ENCODE measurements around the gene PVR. TPM values are rescaled to one million over a fixed set of nuclear protein-coding genes. Genes with fewer than 3 reads are reported as not detected.

Gene PVR
- total RNA-seq, 1 donor from 2014 or later: 26.0 TPM

- Histone ChIP-seq H3K4me1 (no peaks in the 10 kb centered on the region), H3K27ac (no peak within 1 kb of the TSS), H3K4me3 (no peak within 1 kb of the TSS), H3K9me3 (no peaks in the 10 kb centered on the region), H3K27me3 (no peaks in the 10 kb centered on the region), H3K36me3 (no peaks in the 10 kb centered on the region)
- intact Hi-C loops (cut with DNase I): no loop called here
- DNase-seq (ENCODE audit: extremely low spot score in 2 of 2): no peak
- no peak for TF ChIP-seq CTCF (IDR thresholded peaks at IDR 0.05)
- no peak for TF ChIP-seq POLR2AphosphoS5 (IDR thresholded peaks at IDR 0.05; ENCODE audit: insufficient read depth in 1 of 2, low read depth in 1 of 2)
- TF ChIP-seq POLR2A (IDR thresholded peaks at IDR 0.05): no peak
Measured at GRCh38 chr19:44613295-44614178, 30.2 kb upstream of the PVR start, which contains the start of gene IGSF23. TSS of gene IGSF23 (plus strand) at chr19:44613563. CDS start at chr19:44613646, 83 bp downstream.

GRCh38 chr19:44614313-44614712, 29.4 kb upstream of the PVR start:
- H3K4me1 ChIP-seq: no peaks in the 10 kb centered on the region
- no peaks in the 10 kb centered on the region for H3K27me3 ChIP-seq
- no peak overlapping the region for H3K27ac ChIP-seq
- intact Hi-C loops (cut with DNase I): no loop called here
- no peak for DNase-seq (ENCODE audit: extremely low spot score in 2 of 2)
- no peaks in the 10 kb centered on the region for H3K9me3 ChIP-seq
- H3K36me3 ChIP-seq: no peaks in the 10 kb centered on the region
- H3K4me3 ChIP-seq: no peak overlapping the region
- TF ChIP-seq POLR2AphosphoS5 (IDR thresholded peaks at IDR 0.05; ENCODE audit: insufficient read depth in 1 of 2, low read depth in 1 of 2) (no peak), POLR2A (IDR thresholded peaks at IDR 0.05) (no peak), CTCF (IDR thresholded peaks at IDR 0.05) (no peak)

- no peak for DNase-seq (ENCODE audit: extremely low spot score in 2 of 2)
- no peaks in the 10 kb centered on the region for H3K4me1 ChIP-seq
- H3K36me3 ChIP-seq: no peaks in the 10 kb centered on the region
- TF ChIP-seq POLR2AphosphoS5 (IDR thresholded peaks at IDR 0.05; ENCODE audit: insufficient read depth in 1 of 2, low read depth in 1 of 2): no peak
- no peak for TF ChIP-seq CTCF (IDR thresholded peaks at IDR 0.05)
- no peak for TF ChIP-seq POLR2A (IDR thresholded peaks at IDR 0.05)
- H3K27ac ChIP-seq: no peak overlapping the region
- intact Hi-C loops (cut with DNase I): no loop called here
- no peaks in the 10 kb centered on the region for H3K9me3 ChIP-seq
- no peaks in the 10 kb centered on the region for H3K27me3 ChIP-seq
- no peak overlapping the region for H3K4me3 ChIP-seq
Measured at GRCh38 chr19:44615863-44616247, 27.9 kb upstream of the PVR start.

GRCh38 chr19:44617110-44617880, 26.4 kb upstream of the PVR start:
- Histone ChIP-seq H3K36me3 (no peaks in the 10 kb centered on the region), H3K9me3 (no peaks in the 10 kb centered on the region), H3K4me1 (no peaks in the 10 kb centered on the region), H3K4me3 (no peak overlapping the region), H3K27me3 (no peaks in the 10 kb centered on the region), H3K27ac (no peak overlapping the region)
- intact Hi-C loops (cut with DNase I): no loop called here
- no peak for DNase-seq (ENCODE audit: extremely low spot score in 2 of 2)
- no peak for TF ChIP-seq POLR2A (IDR thresholded peaks at IDR 0.05)
- TF ChIP-seq CTCF (IDR thresholded peaks at IDR 0.05): no peak
- TF ChIP-seq POLR2AphosphoS5 (IDR thresholded peaks at IDR 0.05; ENCODE audit: insufficient read depth in 1 of 2, low read depth in 1 of 2): no peak
